ENCODE results near the gene SNX33. TPM values are rescaled to one million over a fixed set of nuclear protein-coding genes. Genes with fewer than 3 reads are reported as not detected.
A peak's percentile ranks its signal among the peaks of the same experiment; 100 is the strongest.

Gene SNX33
- total RNA-seq, 1 experiment from 2014 or later: 16.8 TPM

- POLR2A ChIA-PET (ENCODE audit: unreplicated experiment): no interaction called here
- Histone ChIP-seq H3K79me2 (ENCODE audit: low read length) (peaks cover 33% of the 10 kb centered on the region), H3K36me3 (ENCODE audit: low read depth, low read length) (no peaks in the 10 kb centered on the region), H4K20me1 (ENCODE audit: low read length) (peaks cover 24% of the 10 kb centered on the region), H3K4me3 (ENCODE audit: low read length) (no peak overlapping the region), H2AFZ (ENCODE audit: low read length) (no peak overlapping the region), H3K9me2 (replicated peaks; ENCODE audit: low read length) (no peaks in the 10 kb centered on the region), H3K9me3 (ENCODE audit: low read length) (no peaks in the 10 kb centered on the region), H3K27me3 (ENCODE audit: low read length) (no peaks in the 10 kb centered on the region), H3K9ac (ENCODE audit: low read length) (no peak overlapping the region), H3K4me2 (ENCODE audit: low read length) (no peak overlapping the region), H3K27ac (ENCODE audit: low read length) (no peak overlapping the region), H3K4me1 (ENCODE audit: insufficient read depth, low read length) (peaks cover 12% of the 10 kb centered on the region), H3F3A (ENCODE audit: low read length, unreplicated experiment) (no peaks in the 10 kb centered on the region)
- no TSS peak for BruUV-seq (replicated peaks)
- intact Hi-C loops (cut with micrococcal nuclease): no loop called here
- TF ChIP-seq EZH2phosphoT487 (IDR thresholded peaks at IDR 0.05; ENCODE audit: borderline replicate concordance, low read length) (no peak), CTCF (conservative IDR thresholded peaks at IDR 0.05; ENCODE audit: low read depth, low read length) (no peak), EZH2 (IDR thresholded peaks at IDR 0.05; ENCODE audit: low read length, unreplicated experiment) (no peak)
- CTCF ChIA-PET: no interaction called here
- DNase-seq: no peak
- ATAC-seq: no peak
Observed at GRCh38 chr15:75636026-75636425, 11.7 kb upstream of the SNX33 start.

GRCh38 chr15:75637245-75638009, 10.3 kb upstream of the SNX33 start:
- intact Hi-C loops (cut with micrococcal nuclease): loop anchor here (2.0 kb wide), 1 partner anchor 45 kb away; no protein-coding TSS in a partner anchor
- Histone ChIP-seq H3K27ac (ENCODE audit: low read length) (no peak overlapping the region), H3K36me3 (ENCODE audit: low read depth, low read length) (no peaks in the 10 kb centered on the region), H3K79me2 (ENCODE audit: low read length) (peaks cover 33% of the 10 kb centered on the region), H3K9ac (ENCODE audit: low read length) (no peak overlapping the region), H3K9me3 (ENCODE audit: low read length) (no peaks in the 10 kb centered on the region), H3K27me3 (ENCODE audit: low read length) (no peaks in the 10 kb centered on the region), H4K20me1 (ENCODE audit: low read length) (peaks cover 24% of the 10 kb centered on the region), H3K9me2 (replicated peaks; ENCODE audit: low read length) (no peaks in the 10 kb centered on the region), H3K4me3 (ENCODE audit: low read length) (peak overlapping the region; percentile 96), H3K4me2 (ENCODE audit: low read length) (peak overlapping the region; percentile 91), H3K4me1 (ENCODE audit: insufficient read depth, low read length) (peaks cover 12% of the 10 kb centered on the region), H3F3A (ENCODE audit: low read length, unreplicated experiment) (no peaks in the 10 kb centered on the region), H2AFZ (ENCODE audit: low read length) (no peak overlapping the region)
- DNase-seq: no peak
- ChIA-PET CTCF (interaction anchor here (1.3 kb wide), 1 partner anchor 32 kb away, joined by 4 read pairs; no protein-coding TSS in a partner anchor), POLR2A (ENCODE audit: unreplicated experiment) (interaction anchor here (1.1 kb wide), 1 partner anchor 12 kb away, joined by 6 read pairs; the partner anchor contains the start of gene SNUPN)
- no peak for TF ChIP-seq EZH2phosphoT487 (IDR thresholded peaks at IDR 0.05; ENCODE audit: borderline replicate concordance, low read length)
- no peak for TF ChIP-seq CTCF (conservative IDR thresholded peaks at IDR 0.05; ENCODE audit: low read depth, low read length)
- TF ChIP-seq EZH2 (IDR thresholded peaks at IDR 0.05; ENCODE audit: low read length, unreplicated experiment): no peak
- no TSS peak for BruUV-seq (replicated peaks)
- no peak for ATAC-seq

All from PC-3 (cell line).